NCI-H2029 (cell line): Measurements from ENCODE around the gene DPP10.

ENCODE experiments used
- DNase-seq: peaks from one replicate; lab custom pipeline; 2025; lab: John Stamatoyannopoulos, UW

Gene DPP10

DNA sequence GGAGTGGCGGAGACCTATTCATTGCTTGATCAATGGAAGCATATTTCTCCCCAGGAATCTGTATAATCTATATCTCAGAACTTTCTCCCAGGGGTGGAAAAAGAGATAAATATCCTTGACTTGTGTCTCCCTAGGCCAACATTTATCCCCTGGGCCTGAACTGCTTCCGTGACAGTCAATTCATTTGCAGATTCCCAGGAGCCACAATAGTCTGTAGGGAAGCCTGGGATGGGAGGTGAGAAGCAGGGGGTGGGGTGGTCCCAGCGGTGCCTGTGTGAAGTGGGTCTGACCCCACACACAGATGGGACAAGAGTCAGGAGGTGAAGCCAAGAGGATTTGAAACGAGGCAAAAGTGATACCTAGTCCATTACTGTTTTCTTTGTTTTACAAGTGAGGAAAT, 166.8 kb downstream of the DPP10 start:
- no peak for DNase-seq

DNA sequence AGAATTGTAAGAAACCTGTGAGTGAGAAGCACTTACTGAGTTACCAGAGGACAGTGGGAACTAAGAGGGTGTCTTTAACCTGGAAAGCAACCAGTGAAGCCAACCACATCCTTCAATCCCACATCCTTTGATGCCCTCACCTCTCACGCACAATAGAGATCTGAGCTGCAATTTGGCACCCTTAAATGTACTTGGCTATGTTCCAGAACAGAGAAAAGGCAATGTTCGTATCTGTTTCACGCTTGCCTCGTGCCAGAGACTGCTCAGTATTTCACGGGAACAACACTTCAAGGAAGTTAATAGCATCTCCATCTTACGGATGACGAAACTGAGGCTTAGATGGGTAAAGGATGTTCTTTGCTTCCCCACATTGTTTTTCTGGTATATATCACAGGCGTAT, 167.4 kb downstream of the DPP10 start:
- DNase-seq = peak; percentile 68

DNA sequence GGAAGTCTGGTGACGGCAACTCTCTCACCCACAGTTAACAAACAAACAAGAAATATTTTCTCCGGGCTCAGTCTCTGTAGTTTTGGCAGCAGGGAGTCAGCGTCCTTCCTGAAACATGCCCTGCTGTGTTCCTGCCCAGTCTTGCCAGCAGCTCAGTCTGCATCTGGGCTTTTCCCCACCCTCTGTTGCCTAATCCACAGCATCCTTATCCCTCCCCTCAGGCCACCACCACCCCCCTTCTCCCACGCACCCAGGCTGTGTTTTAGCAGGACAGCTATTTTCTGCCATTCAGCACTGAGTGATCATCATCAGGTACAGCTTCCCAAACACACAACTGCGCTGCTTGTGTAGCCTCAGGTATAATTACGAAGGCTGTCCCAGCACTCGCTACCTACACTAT, 168.2 kb downstream of the DPP10 start:
- DNase-seq = no peak

DNA sequence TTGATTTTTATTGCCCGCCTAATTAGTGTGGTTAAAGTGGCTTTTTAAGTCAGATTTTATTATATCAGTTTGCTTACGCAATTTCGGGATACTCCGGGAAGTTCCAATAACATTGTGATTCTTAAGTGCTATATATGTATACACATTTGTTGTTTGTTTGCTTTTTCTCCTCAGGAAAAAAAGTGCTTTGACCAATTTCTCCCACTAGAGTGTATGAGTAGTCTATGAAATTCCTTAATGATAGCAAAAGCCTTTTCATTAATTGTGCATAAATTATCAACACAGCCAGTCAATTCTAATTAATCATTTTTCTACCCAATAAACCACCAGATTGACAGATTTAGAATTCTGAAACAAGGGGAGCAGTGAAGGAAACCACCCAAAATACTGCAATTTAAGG, 172.2 kb downstream of the DPP10 start:
- DNase-seq = no peak

DNA sequence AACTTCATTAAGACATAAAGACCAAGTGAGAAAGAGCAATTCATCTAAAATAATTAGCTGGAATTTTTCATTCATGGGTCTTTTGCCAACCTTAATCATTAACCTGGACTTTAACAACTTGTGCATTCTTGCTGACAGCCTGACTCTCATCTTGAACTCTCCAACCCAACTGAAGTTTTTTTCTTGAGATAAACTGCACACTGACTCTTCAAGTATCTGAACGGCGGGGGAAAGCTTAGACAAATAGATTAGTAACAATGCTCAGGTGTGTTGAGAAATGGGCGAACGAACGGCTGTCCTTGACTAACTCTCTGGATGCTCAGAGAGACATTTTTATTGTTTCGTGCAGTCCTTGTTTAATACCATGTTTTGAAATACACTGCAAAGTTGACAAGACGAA, 186.0 kb downstream of the DPP10 start:
- DNase-seq = no peak

DNA sequence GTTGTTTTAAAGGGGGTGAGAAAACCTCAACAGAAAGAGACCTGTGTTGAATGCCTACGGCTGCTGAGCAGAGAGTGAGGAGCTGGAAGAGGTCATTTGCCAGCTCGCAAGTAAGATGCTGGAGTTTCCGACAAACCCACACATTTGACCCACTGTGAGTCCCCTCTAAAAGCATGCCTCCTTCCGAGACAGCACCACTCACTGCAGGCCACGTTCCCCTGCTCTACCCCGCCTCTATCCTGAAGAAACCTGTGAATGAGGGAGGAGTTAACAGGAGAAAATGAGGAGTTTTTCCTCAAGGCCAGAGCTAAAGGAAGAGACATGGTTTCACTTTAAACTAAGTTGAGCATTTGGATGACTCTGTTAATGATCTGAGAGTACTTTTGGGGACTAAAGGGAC, 188.7 kb downstream of the DPP10 start:
- DNase-seq = no peak

DNA sequence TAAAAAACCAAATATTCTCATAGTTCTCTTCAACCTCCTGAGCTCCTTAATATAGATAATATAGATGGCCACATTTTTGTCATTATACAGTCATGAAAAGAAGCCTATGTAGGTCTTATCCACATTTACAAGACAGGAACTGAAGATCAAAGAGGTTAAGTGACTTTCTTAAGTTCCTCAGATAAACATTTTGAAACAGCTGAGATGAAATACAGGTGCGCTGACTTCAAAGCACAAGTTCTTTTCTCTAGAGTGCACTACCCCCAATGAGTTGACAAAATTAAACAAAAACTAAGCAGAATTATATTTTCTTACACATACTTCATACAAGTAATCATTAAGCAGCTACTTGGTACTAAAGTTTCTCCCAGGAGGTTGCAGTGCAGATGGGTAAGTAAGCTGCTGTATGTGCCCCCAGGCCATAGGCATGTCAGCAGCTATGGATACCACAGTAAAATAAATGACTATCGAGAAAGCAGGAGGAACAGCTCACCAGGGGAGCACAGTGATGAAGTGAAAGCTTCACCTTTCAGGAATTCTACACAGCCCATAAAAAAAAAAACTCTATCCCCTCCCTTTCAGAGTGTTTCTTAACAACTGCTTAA, 199.8 kb downstream of the DPP10 start:
- no peak for DNase-seq

DNA sequence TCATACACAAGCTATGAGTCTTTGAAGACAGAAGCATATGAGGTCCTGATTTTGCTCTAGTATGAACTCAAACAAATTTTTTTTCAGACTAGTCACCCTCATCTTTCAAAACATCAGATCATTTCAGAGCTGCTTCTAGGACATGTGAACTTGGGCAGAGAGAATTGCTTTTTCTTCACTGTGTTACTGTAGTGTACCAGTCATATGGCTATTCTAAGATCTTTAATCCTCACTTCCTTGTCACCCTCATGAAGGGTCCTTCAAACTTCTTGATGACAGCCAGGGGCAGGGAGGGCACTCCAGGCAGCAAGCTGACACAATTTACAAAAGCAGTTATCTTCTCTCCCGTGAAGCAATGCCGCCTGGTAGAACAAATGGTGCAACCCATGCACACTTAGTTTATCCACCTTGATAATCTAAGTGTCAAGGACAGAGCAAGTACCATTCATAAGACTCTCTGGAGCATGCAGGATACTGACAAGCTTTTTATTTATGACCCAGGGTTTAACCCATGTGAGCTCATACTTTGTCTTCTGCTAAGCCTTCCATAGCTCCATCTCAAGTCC, 200.6 kb downstream of the DPP10 start:
- no peak for DNase-seq

DNA sequence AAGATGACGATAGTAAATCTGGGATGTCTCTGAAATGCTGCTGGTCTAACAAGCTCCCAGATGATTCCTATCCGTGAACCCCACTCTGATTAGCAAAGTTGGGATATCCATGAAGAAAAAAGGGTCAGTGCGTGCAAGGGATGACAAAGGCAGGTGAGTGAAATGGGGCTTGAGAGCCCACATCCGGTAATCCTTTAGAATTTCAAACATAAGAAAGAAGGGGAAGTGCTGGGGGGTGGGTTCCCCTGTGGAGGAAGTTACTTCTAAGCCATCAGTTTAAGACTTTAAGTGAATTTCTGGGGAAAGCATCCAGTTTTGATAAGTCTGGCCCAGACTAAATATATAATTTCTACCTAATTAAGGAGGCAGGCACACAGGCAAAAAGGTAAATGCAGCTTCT, 209.5 kb downstream of the DPP10 start:
- DNase-seq = no peak

DNA sequence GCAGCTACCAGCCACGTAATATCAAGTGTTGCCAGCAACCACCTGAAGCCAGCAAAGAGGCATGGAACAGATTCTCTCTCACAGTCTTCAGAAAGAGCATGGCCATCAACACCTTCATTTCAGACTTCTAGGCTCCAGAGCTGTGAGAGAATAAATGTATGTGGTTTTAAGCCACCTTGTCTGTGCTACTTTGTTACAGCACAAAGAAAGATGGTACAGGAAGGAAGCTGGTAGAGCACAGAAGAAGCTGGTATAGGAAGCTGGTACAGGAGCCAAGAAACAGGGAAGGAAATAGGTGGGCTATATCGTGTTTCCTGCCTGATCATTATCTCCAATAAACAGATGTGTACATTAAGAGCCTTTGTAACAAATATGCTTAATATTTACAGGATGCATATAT, 217.4 kb downstream of the DPP10 start:
- DNase-seq = no peak

DNA sequence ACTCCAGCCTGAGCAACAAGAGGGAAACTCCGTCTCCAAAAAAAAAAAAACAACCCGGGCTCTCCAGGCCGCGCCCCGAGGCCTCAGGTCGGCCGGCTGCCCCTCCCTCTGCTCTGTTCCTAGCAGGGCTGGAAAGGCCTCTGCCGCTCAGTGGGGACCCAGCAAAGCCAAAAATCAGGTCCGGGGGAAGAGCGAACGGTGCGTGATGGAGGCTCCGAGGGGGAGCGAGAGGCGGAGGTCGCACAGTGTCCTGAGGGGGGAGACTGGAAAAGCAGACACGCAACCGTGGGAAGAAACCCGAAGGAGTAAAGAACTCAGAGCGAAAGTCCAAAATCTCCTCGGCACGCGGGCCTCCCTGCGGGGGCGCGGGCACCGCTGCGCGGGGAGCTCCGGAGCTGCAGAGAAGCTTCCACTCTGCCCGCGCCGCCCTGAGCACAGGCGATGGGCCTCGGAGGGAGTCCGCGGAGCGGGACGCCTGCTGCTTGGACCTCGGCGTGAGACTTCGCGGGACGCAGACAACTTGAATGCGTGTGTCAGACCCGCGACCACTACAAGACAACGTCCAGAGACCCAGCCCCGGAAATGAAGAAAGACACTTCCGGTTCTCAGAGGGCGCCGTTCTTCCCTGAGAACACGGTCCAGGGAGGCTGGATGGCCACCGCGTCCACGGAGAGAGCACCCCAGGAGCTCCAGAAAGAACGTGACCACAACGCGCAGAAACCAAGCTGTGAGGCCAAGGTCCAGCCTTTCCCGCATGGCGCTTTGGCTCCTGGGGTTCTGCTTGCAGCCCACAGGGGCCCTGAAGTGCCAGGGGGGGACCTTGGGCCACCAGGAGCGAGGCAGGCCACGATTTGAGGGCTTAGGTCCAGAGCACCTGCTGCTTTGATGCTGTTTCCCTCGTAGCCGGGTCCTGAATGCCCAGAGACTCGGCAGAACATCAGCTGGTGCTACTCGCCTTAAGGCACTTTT, 219.8 kb downstream of the DPP10 start:
- DNase-seq = peak; percentile 6

DNA sequence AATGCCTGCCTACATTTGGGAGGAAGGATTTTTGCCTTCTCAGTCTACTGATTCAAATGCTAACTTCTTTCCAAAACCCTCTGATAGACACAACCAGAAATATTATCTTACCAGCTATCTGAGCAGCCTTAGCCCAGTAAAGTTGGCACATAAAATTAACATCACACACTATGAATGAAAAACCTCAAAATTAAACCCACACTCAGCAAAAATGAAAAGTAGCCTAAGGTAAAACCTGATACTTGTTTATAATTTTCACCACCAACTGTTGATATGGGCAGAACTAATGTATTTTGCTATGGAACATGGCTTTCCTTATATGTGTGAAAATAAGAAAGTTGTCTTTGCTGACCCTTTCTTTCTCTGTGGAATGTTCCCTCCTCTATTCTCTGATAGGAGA, 226.0 kb downstream of the DPP10 start:
- DNase-seq = no peak

DNA sequence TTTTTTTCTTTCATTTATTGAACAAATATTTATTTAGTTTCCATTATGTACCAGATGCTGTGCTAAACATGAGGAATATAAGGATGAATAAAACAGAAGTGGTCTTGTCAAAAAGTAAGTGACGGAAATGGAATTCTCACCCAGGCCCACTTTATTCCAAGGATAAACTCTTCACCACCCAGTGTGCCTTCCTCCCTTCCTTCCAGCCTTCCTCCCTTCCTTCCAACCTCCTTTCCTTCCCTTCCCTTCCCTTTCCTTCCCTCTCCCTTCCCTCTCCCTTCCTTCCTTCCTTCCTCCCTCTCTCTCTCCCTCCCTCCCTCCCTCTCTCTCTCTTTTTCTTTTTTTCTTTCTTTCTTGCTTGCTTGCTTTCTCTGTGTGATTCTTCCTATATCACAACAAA, 240.8 kb downstream of the DPP10 start:
- DNase-seq = no peak

DNA sequence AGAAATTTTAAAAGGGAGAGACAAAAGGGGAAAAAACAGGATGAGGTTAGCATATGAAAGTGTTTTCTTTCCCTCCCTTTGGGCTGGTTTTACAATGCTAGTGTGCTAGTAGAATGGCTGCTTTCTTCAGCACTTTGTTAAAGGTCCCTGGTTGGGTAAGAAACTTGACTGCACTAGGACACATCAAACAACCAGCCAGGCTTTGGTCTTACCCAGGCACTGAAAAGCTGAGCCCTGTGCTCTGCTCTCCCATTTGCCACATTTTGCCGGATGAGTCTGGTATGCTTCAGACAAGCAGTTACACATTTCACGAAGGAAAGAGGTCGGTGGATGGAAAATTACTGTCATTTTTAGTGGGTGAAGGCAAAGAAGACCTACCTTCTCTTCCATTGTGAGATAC, 242.0 kb downstream of the DPP10 start:
- DNase-seq = no peak

DNA sequence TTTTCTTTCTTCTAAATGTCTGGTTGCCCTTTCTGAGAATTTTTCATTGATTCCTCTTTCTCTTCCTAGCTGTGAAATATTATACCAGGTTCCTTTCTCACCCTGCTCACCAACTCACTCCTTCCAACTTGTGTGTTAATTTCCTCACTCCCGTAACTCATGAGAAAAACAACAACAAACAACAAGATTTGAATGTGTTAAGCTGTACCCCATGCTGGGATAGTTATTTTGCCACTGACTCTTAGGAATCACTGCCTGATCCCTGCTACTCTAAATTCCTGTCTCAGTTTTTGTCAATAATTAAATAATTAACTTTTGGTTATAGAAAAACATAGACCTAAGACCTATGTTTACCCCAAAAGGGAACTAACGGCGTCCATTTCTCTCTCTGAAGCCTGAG, 242.7 kb downstream of the DPP10 start:
- no peak for DNase-seq

DNA sequence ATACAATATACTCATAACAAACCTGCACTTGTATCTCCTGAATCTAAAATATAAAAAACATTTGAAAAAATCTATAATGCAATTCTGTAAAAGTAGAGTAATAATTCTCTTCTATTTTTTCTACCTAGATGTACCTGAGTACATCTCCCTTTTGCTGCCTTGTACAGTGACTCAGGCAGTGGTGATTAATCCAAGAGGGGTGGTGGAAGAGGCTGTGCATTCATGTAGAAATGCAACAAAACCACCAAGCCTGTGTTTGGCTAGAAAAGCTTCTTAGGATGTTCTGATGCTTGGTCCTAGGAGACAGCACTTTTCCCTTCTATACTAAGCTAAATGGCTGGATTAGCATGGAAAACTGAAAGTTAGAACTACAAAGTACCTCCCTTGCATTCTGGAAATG, 245.8 kb downstream of the DPP10 start:
- DNase-seq = no peak

DNA sequence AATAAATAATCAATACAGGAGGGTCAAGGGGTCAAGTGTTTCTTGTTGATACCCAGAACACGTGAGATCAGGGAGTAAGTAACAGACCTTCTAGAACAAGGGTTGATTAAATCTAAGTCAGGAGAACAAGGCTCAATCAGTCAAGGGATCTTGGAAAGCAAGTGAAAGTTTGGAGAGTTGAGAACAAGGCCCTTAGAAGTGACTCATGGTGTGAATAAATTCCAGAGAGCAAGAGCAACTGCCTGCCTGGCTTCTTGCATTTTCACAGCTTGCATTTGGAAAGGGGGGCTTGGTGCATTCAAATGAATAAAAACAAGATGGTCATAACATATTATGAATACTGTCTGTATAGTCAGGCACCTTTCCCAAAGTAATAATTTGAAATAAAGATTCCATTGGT, 256.1 kb downstream of the DPP10 start:
- no peak for DNase-seq

DNA sequence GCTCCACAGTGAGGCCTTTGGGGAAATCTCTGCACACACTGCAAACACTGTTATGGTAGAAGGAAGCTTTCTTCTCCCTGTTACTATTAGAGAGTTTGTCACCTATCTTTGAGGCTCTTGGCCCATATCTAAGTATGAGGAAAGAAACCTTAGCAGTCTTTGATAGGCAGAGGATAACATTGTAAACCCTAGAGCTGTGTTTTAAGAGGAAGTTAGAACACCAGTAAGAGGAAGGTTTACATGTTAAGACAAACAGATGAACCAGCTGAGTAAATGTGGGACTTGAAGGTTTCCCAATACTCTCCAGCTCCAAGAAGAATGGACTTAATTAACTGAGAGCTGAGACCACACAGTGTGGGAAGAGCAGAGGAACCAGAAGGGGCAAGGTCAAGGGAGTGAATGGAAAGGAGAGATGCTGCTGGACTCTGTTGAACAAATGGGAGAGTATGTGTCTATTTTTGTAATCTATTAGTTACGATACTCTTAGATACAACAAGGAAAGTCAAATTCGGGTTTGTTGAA, 257.0 kb downstream of the DPP10 start:
- no peak for DNase-seq

DNA sequence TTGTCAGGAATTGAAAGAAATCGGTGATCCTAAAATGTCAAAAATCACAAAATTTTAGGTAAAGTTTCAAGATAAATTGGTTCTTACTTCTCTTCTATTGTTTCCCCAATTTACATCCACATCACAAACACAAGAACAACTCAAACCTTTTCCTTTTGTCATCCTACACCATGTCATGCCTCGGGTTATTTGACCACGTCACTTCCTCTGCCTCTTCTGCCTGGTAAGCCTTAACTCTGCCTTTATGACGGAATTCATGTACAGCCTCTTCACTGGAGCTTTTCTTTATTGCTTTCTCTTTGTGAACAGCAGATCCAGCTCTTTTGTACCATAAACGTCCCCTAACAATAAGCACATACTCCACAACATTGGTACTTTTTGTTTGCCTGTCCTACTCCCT, 258.0 kb downstream of the DPP10 start:
- DNase-seq = no peak

DNA sequence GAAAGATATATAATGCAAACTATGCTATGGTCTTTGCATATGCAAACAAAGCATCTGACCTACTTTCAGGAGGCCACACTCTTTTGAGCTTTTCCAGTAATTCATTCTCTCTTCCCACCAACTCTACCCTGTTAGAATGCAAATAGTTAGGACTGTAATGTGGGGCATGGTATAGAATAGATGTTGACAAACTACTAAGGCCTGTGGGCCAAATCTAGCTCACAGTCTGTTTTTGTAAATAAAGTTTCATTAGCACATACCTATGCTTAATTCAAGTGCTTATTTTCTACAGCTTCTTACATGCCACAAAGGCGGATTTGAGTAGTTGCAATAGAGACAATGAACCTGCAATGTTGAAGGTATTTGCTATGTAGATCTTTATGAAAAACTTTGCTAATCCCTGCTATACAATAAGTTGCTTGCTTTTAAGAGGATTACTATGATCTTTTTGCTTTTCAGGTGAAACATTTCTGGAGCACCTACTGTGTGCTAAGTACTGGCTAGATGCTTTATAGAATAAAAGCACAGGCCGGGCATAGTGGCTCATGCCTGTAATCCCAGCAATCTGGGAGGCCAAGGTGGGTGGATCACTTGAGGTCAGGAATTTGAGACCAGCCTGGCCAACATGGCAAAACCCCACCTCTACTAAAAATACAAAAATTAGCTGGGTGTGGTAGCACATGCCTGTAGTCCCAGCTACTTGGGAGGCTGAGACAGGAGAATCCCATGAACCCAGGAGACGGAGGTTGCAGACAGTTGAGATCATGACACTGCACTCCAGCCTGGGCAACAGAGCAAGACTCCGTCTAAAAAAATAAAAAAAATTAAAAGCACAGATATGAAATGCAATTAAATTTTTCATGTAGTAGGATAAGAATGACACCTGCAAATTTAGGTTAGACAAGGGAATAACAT, 267.8 kb downstream of the DPP10 start:
- no peak for DNase-seq

DNA sequence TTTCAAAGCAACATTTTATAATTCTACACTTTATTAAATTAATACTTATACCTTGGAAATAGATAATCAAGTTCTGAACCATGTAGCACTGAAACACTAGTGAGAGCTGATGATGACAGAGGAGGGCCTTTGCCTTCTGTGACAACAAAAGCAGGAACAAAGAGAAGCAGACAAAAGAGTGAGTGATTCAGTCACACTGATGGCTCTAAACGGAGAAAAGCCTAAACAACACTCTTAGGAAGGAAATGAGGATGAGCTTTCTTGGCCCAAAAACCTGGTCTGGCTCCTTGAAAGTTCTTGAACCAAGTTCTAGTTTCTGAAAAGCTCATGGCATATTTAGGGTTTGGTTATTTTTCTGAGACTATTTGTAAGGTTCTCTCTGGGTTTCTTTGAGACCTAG, 271.9 kb downstream of the DPP10 start:
- DNase-seq = no peak

DNA sequence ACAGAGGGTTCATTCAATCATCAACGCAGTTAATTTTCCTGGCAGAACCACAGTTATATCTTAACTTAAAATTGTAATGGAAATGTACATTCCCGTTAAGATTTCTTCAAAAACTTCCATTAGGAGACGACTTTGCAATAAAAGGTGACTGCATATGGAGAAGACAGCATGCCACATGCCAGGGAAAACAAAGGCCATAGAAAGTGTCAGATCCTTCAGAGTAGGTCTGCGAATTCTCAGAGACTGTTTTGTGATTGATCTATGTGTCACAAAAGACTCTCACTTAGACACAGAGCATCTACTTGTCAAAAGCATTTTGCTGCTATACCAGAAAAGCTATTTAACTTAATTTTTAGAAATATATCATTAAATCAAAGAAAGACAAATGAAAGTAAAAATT, 274.6 kb downstream of the DPP10 start:
- no peak for DNase-seq
